Thoracic aorta (tissue), 2 donors: ENCODE data around the gene TNFAIP8. TPM values are rescaled to one million over a fixed set of nuclear protein-coding genes. Genes with fewer than 3 reads are reported as not detected.
A peak's percentile ranks its signal among the peaks of the same experiment; 100 is the strongest.

Experiments used
- ATAC-seq: fragments of 150-250 bp; one replicate; pipeline ENCODE4 v1.8.0; 2017; ENCODE audit warnings: low read depth; ENCODE audit not compliant: insufficient number of reproducible peaks, low FRiP score
- DNase-seq: peaks from one replicate; pipeline ENCODE4 v3.0.0-alpha.2; 2020; ENCODE audit warnings: low spot score
- H3K27ac ChIP-seq, 2 donors: fragments of 200-600 bp; sonication (generic); 1 replicate in 1 of 2; 2 replicates in 1 of 2; pipeline ENCODE4 v1.5.1; 2016; ENCODE audit warnings: mild to moderate bottlenecking in 2 of 2, moderate library complexity in 2 of 2
- H3K27me3 ChIP-seq: fragments of 200-600 bp; sonication (generic); replicated peaks from 2 replicates; pipeline ENCODE4 v1.6.0; 2016; ENCODE audit warnings: mild to moderate bottlenecking; ENCODE audit not compliant: insufficient read depth
- H3K36me3 ChIP-seq: fragments of 200-600 bp; sonication (generic); one replicate; pipeline ENCODE4 v1.5.1; 2016
- H3K4me1 ChIP-seq, 2 donors: fragments of 200-600 bp; sonication (generic); 1 replicate in 1 of 2; 2 replicates in 1 of 2; pipeline versions ENCODE4 v1.5.1 to v1.6.0; 2016; ENCODE audit warnings: low read depth in 2 of 2, mild to moderate bottlenecking in 1 of 2; ENCODE audit not compliant: control insufficient read depth in 1 of 2
- H3K4me3 ChIP-seq: fragments of 200-600 bp; sonication (generic); 2 replicates; pipeline ENCODE4 v1.5.1; 2016; ENCODE audit warnings: mild to moderate bottlenecking
- H3K9me3 ChIP-seq: fragments of 200-600 bp; sonication (generic); 2 replicates; pipeline ENCODE4 v1.5.1; 2016
- CTCF ChIP-seq: fragments of 200-600 bp; sonication (generic); IDR thresholded peaks from one replicate; pipeline ENCODE4 v1.5.1; 2019; ENCODE audit warnings: antibody characterized with exemption
- total RNA-seq, 2 donors: library from RNA; depleted of rRNA; stranded (reverse); fragments of >200 nt; gene quantifications; one replicate each; pipeline versions ENCODE4 v1.1.0 to v1.2.3, GENCODE V29; 2016

TNFAIP8 gene
- total RNA-seq, 2 donors from 2014 or later: 16.8 to 34.1 TPM

DNA sequence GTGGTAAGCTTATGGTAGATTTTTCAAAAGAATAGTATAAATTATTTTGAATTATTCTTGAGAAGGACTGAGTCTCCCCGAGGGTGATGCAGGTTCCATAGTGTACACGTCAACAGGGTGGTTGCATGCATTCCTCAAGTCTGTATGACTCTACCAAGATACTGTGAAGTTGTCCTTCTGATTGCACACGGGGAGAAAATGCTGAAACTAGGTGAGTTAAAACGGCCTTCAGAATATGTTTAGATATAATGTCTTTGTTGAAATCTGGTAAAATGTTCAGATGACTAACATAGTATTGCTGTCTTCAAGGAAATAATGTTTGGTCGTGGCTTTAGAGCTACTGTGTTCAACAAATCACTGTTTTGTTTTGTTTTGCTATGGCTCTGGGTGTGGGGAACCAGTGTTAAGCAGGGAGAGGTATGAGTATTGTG, 22.4 kb upstream of the TNFAIP8 start:
- Histone ChIP-seq H3K9me3 (no peaks in the 10 kb centered on the region), H3K36me3 (no peaks in the 10 kb centered on the region), H3K27ac (no peak overlapping the region), H3K27me3 (no peaks in the 10 kb centered on the region), H3K4me3 (no peak overlapping the region), H3K4me1 (peaks cover 8 to 15% of the 10 kb centered on the region in 2 donors)
- DNase-seq (no peak), ATAC-seq (no peak)
- no peak for TF ChIP-seq CTCF

- H3K9me3 ChIP-seq: no peaks in the 10 kb centered on the region
- no peaks in the 10 kb centered on the region for H3K27me3 ChIP-seq
- DNase-seq (no peak), ATAC-seq (no peak)
- no peaks in the 10 kb centered on the region for H3K36me3 ChIP-seq
- peak overlapping the region; percentile 14 to 65 for H3K27ac ChIP-seq
- peak overlapping the region; percentile 68 for H3K4me3 ChIP-seq
- TF ChIP-seq CTCF: no peak
- peaks cover 0 to 6% of the 10 kb centered on the region in 2 donors for H3K4me1 ChIP-seq
Measured at GRCh38 chr5:119335261-119335677, 20.6 kb upstream of the TNFAIP8 start.

DNA sequence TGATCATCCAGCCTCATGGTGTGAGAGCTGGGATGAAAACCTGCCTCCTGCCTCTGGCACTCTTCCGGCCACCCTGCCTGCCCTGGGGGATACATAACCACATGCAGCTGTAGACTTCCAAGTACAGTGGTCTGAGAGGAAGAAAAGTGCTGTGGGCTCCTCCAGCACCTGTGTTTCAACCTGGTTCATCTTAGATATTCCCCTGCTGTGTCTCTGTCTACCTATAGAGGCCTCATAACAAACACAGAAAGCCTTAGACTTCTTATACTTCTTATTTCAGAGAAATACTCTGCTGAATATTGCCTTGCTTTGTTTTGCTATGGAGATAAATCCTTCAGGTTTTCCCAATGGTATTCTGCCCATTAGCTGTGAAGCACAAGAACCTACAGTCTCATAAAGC, 19.6 kb upstream of the TNFAIP8 start:
- H3K36me3 ChIP-seq: no peaks in the 10 kb centered on the region
- ATAC-seq (no peak), DNase-seq (no peak)
- no peak overlapping the region for H3K27ac ChIP-seq
- peaks cover 0 to 6% of the 10 kb centered on the region in 2 donors for H3K4me1 ChIP-seq
- no peak overlapping the region for H3K4me3 ChIP-seq
- no peaks in the 10 kb centered on the region for H3K27me3 ChIP-seq
- H3K9me3 ChIP-seq: no peaks in the 10 kb centered on the region
- no peak for TF ChIP-seq CTCF

- Histone ChIP-seq H3K9me3 (no peaks in the 10 kb centered on the region), H3K27ac (no peak overlapping the region), H3K4me3 (no peak overlapping the region), H3K36me3 (no peaks in the 10 kb centered on the region), H3K4me1 (peaks cover 0 to 6% of the 10 kb centered on the region in 2 donors), H3K27me3 (no peaks in the 10 kb centered on the region)
- no peak for TF ChIP-seq CTCF
- no peak for ATAC-seq
- no peak for DNase-seq
Measured at GRCh38 chr5:119336845-119337580, 18.8 kb upstream of the TNFAIP8 start.

- Histone ChIP-seq H3K27me3 (no peaks in the 10 kb centered on the region), H3K27ac (no peak overlapping the region), H3K9me3 (no peaks in the 10 kb centered on the region), H3K4me1 (peaks cover 4 to 6% of the 10 kb centered on the region in 2 donors), H3K4me3 (no peak overlapping the region), H3K36me3 (no peaks in the 10 kb centered on the region)
- DNase-seq (no peak), ATAC-seq (no peak)
- no peak for TF ChIP-seq CTCF
Measured at GRCh38 chr5:119338326-119338946, 17.4 kb upstream of the TNFAIP8 start.
